HepG2 (cell line): ENCODE results near the gene RTP2. TPM values are rescaled to one million over a fixed set of nuclear protein-coding genes. Genes with fewer than 3 reads are reported as not detected.

Source experiments
- ADNP ChIP-seq: sonication (generic); formaldehyde crosslinking; IDR thresholded peaks from 2 replicates; pipeline ENCODE4 v1.4.0; 2020; ENCODE audit warnings: missing genetic modification reagents
- FOXA1 ChIP-seq, 2 experiments: fragments of 450-650 bp in 1 of 2; sonication (generic) in 1 of 2; formaldehyde crosslinking in 1 of 2; IDR thresholded peaks; 2 replicates each; pipeline versions ENCODE4 v1.4.0 to v1.6.1; 2016 to 2020; ENCODE audit warnings: missing genetic modification reagents in 1 of 2
- FOXO1 ChIP-seq: sonication (generic); formaldehyde crosslinking; IDR thresholded peaks from 2 replicates; pipeline ENCODE4 v1.4.0; 2020; ENCODE audit warnings: missing genetic modification reagents
- JARID2 ChIP-seq: sonication (generic); formaldehyde crosslinking; IDR thresholded peaks from 2 replicates; pipeline ENCODE4 v1.8.1; 2023; ENCODE audit warnings: missing genetic modification reagents, inconsistent platforms; ENCODE audit not compliant: insufficient replicate concordance
- MXD1 ChIP-seq: sonication (generic); formaldehyde crosslinking; IDR thresholded peaks from 2 replicates; pipeline ENCODE4 v1.4.0; 2020; ENCODE audit warnings: mild to moderate bottlenecking, missing genetic modification reagents
- MYNN ChIP-seq: sonication (generic); formaldehyde crosslinking; IDR thresholded peaks from 2 replicates; pipeline ENCODE4 v1.4.0; 2020; ENCODE audit warnings: mild to moderate bottlenecking, low read depth, missing genetic modification reagents
- NAIF1 ChIP-seq: sonication (generic); formaldehyde crosslinking; IDR thresholded peaks from 2 replicates; pipeline ENCODE4 v1.5.0; 2020; ENCODE audit warnings: mild to moderate bottlenecking, missing genetic modification reagents, borderline replicate concordance
- NFAT5 ChIP-seq: sonication (generic); formaldehyde crosslinking; IDR thresholded peaks from 2 replicates; pipeline ENCODE4 v1.4.0; 2020; ENCODE audit warnings: missing genetic modification reagents
- PPARG ChIP-seq: conservative IDR thresholded peaks from 2 replicates; pipeline ENCODE4 v1.6.1; 2016; ENCODE audit warnings: missing biosample characterization, missing genetic modification reagents
- RBM39 ChIP-seq: fragments of 200-400 bp; formaldehyde crosslinking; IDR thresholded peaks from one replicate; pipeline ENCODE4 v1.6.1; 2018; ENCODE audit warnings: antibody characterized with exemption, mild to moderate bottlenecking, low read depth, low read length; ENCODE audit not compliant: poor library complexity, severe bottlenecking
- RFXANK ChIP-seq: IDR thresholded peaks from 2 replicates; pipeline ENCODE4 v1.6.1; 2016
- TBX3 ChIP-seq: fragments of 450-650 bp; IDR thresholded peaks from 2 replicates; pipeline ENCODE4 v1.6.1; 2017; ENCODE audit warnings: antibody characterized with exemption, mild to moderate bottlenecking, inconsistent platforms, borderline replicate concordance
- U2AF1 ChIP-seq: fragments of 200-400 bp; formaldehyde crosslinking; optimal IDR thresholded peaks from 2 replicates; pipeline ENCODE3; 2017; ENCODE audit warnings: mild to moderate bottlenecking, low read depth, low read length
- ZFP62 ChIP-seq: sonication (generic); formaldehyde crosslinking; IDR thresholded peaks from 2 replicates; pipeline ENCODE4 v1.4.0; 2020; ENCODE audit warnings: missing genetic modification reagents
- ZNF121 ChIP-seq: sonication (generic); formaldehyde crosslinking; IDR thresholded peaks from 2 replicates; pipeline ENCODE4 v1.5.0; 2020; ENCODE audit warnings: mild to moderate bottlenecking, missing genetic modification reagents
- ZNF556 ChIP-seq: sonication (generic); formaldehyde crosslinking; IDR thresholded peaks from 2 replicates; pipeline ENCODE4 v1.4.0; 2020; ENCODE audit warnings: mild to moderate bottlenecking, missing genetic modification reagents, borderline replicate concordance
- ZNF569 ChIP-seq: sonication (generic); formaldehyde crosslinking; IDR thresholded peaks from 2 replicates; pipeline ENCODE4 v1.5.0; 2020; ENCODE audit warnings: mild to moderate bottlenecking, missing genetic modification reagents, moderate library complexity, borderline replicate concordance
- ZNF7 ChIP-seq: IDR thresholded peaks from 2 replicates; pipeline ENCODE4 v1.6.1; 2016; ENCODE audit warnings: missing biosample characterization, missing genetic modification reagents
- polyA plus RNA-seq, 8 experiments: library from polyadenylated mRNA; depleted of rRNA in 3 of 8; stranded (reverse) in 7 of 8; unstranded in 1 of 8; fragments of >200 nt; fragmentation: Illumina TruSeq in 4 of 8; extraction: Trizol in 4 of 8; gene quantifications; 2 replicates each; pipeline versions ENCODE4 v1.2.1 to v1.2.3, GENCODE V29; 2011 to 2016; ENCODE audit warnings: low read depth in 4 of 8, missing spikeins in 1 of 8, mixed read lengths in 1 of 8; ENCODE audit not compliant: insufficient read depth in 1 of 8
- total RNA-seq, 5 experiments: library from RNA; depleted of rRNA; stranded (reverse); fragments of >200 nt; fragmentation: Illumina TruSeq; extraction: Trizol; gene quantifications; 2 replicates each; pipeline ENCODE4 v1.2.3, GENCODE V29; 2016; ENCODE audit warnings: low read depth in 1 of 5
- TF ChIP-seq, protein P1 (sequence below): IDR thresholded peaks from 2 replicates; pipeline ENCODE4 v1.6.1; 2012; ENCODE audit warnings: low read length, improper control_type of control experiment
- TF ChIP-seq, protein P2 (sequence below): sonication (generic); formaldehyde crosslinking; IDR thresholded peaks from 2 replicates; pipeline ENCODE4 v1.5.0; 2020; ENCODE audit warnings: missing genetic modification reagents, mild to moderate bottlenecking, borderline replicate concordance

Gene RTP2
- total and polyA plus RNA-seq, 2 of the 13 experiments (the other 11 are each of a cell fraction or from before 2014, with no cell fraction given), result not detected

DNA sequence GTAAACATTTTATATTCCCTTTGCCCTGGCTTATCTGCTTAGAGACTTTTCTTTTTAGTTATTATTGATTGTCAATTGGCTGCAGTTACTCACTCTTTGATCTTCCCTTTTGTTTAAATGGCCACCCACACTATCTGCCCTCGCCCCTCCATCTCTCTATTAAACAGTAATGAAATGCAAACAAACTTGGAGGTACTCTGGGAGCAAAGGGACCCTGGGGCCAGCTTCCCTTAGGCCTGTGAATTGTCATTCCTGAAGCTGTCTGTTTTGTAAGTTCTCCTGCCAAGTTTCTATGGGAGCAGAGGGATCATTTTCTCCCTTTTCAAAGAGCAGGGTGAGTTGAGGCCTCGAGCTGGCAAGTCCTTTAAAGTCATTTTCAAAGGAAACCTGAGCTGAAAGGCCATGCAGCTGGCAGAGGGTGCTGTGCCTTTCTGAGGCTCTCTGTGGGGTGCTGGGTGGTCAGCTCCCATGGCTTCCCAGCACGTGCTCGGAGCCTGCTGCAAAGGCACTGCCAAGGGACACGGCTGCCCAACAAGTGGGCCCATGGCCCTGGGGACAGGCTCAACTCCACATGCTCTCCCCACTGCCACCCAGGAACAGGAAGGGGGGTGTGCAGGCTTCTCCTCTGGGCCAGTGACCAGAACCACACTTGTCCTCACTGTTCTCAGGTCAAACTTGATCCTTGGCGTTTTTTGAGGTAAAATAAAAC lies 17.4 kb upstream of the RTP2 start (continued):
- no peak for TF ChIP-seq NFAT5
- TF ChIP-seq JARID2 (CRISPR knock-in tag), result no peak
- peak; percentile 73 for TF ChIP-seq RBM39
- peak; percentile 58; the same call in 1 of the 2 replicates for TF ChIP-seq MXD1 (CRISPR knock-in tag)
- TF ChIP-seq ZNF556, result no peak
- TF ChIP-seq, protein P1, sequence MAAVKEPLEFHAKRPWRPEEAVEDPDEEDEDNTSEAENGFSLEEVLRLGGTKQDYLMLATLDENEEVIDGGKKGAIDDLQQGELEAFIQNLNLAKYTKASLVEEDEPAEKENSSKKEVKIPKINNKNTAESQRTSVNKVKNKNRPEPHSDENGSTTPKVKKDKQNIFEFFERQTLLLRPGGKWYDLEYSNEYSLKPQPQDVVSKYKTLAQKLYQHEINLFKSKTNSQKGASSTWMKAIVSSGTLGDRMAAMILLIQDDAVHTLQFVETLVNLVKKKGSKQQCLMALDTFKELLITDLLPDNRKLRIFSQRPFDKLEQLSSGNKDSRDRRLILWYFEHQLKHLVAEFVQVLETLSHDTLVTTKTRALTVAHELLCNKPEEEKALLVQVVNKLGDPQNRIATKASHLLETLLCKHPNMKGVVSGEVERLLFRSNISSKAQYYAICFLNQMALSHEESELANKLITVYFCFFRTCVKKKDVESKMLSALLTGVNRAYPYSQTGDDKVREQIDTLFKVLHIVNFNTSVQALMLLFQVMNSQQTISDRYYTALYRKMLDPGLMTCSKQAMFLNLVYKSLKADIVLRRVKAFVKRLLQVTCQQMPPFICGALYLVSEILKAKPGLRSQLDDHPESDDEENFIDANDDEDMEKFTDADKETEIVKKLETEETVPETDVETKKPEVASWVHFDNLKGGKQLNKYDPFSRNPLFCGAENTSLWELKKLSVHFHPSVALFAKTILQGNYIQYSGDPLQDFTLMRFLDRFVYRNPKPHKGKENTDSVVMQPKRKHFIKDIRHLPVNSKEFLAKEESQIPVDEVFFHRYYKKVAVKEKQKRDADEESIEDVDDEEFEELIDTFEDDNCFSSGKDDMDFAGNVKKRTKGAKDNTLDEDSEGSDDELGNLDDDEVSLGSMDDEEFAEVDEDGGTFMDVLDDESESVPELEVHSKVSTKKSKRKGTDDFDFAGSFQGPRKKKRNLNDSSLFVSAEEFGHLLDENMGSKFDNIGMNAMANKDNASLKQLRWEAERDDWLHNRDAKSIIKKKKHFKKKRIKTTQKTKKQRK, result no peak
- no peak for TF ChIP-seq NAIF1 (CRISPR knock-in tag)
- TF ChIP-seq FOXO1 (CRISPR knock-in tag), result no peak; the same call in 1 of the 2 replicates
- no peak for TF ChIP-seq MYNN
- TF ChIP-seq, protein P2, sequence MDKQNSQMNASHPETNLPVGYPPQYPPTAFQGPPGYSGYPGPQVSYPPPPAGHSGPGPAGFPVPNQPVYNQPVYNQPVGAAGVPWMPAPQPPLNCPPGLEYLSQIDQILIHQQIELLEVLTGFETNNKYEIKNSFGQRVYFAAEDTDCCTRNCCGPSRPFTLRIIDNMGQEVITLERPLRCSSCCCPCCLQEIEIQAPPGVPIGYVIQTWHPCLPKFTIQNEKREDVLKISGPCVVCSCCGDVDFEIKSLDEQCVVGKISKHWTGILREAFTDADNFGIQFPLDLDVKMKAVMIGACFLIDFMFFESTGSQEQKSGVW (CRISPR knock-in tag), result no peak
- TF ChIP-seq ZNF121, result no peak
- no peak for TF ChIP-seq FOXA1 (IDR thresholded peaks at IDR 0.05)
- TF ChIP-seq FOXA1 (CRISPR knock-in tag; IDR thresholded peaks at IDR 0.05), result peak; percentile 52; the same call in 1 of the 2 replicates
- TF ChIP-seq U2AF1, result no peak
- TF ChIP-seq ZNF569 (CRISPR knock-in tag), result no peak
- no peak for TF ChIP-seq ZNF7
- TF ChIP-seq TBX3, result peak; percentile 59; the same call in 1 of the 2 replicates
- peak; percentile 72 for TF ChIP-seq PPARG (CRISPR knock-in tag)
- no peak for TF ChIP-seq ZFP62 (CRISPR knock-in tag)
- TF ChIP-seq ADNP (CRISPR knock-in tag), result no peak
- 0 out of 2 replicates have a peak, but pooled peaks have one; percentile 62 for TF ChIP-seq RFXANK (CRISPR knock-in tag)
